Astrocyte of the cerebellum (primary cell): ENCODE data around the gene PIN1.

ENCODE experiments used
- DNase-seq: peaks from one replicate; pipeline ENCODE4 v3.0.0-alpha.2; 2011; ENCODE audit warnings: low read depth
- H3K4me3 ChIP-seq: 2 replicates; pipeline ENCODE4 v1.5.1; 2011; ENCODE audit warnings: mild to moderate bottlenecking, low read depth, low read length, moderate library complexity
- CTCF ChIP-seq: IDR thresholded peaks from 2 replicates; pipeline ENCODE4 v1.5.1; 2012; ENCODE audit warnings: low read length, low read depth, moderate library complexity, mild to moderate bottlenecking; ENCODE audit errors: missing control alignments
- in situ Hi-C: cut with HindIII; loops from 2 replicates; pipeline ENCODE4 v1.10.0; 2017; ENCODE audit warnings: low sequenced_read_pairs

PIN1 gene

DNA sequence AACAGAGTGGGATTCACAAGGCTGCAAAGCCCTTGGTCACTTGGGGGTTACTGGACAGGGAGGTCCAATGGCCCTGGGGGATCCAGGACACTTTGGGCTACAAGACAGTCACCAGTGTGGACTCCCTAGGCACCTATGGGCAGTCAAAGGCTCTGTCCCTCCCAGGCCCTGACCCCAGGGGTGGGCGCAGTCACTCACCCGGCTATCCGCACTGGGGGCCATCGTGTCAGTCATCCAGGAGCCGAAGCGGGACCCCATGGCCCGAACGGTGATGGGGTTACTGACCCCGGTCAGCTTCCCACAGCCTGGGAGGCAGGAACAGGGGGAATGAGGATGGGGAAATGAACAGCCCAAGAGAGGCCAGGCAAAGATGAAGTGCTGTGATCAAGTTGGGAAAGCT, 21.5 kb downstream of the PIN1 start:
- TF ChIP-seq CTCF = no peak
- DNase-seq = no peak
- in situ Hi-C loops = no loop called here
- H3K4me3 ChIP-seq = no peak overlapping the region

- H3K4me3 ChIP-seq = no peak overlapping the region
- no peak for TF ChIP-seq CTCF
- DNase-seq = no peak
- in situ Hi-C loops = no loop called here
Observed at GRCh38 chr19:9857076-9857721, 22.1 kb downstream of the PIN1 start.

DNA sequence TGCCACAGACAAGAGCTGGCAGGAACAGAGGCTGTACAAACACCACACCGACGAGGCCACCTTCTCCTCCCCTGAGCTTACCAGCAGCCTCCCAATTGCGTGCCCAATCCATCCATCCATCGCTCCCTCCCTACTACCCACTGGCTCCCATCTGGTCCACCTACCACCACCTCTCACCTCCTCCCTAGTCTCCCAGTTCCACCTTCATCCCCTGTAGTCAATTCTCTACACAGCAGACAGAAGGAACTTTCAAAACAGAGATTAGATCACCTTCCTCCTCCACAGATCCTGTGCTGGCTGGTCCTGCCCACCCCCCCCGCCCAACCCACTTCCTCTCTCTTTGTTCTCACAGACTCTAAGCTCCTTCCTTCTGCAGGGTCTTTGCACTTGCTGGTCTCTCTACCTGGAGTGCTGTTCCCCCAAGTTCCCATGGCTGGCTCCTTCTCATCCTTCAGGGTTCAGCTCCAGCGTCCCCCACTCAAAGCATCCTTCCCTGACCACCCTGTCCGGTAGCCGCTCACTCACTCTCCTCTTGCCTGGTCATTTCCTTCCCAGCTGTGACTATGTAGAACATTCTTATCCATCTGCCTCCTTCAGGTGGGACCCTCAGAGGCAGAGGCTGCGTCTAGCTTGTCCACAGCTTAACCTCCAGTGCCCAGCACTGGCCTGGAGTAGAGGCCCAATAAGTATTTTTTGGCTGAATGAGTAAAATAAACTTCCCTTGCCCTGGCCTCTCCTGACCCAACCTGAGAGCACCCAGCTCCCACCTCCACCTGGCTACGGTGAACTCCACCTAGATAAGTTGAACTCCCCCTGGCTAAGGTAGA, 23.0 kb downstream of the PIN1 start:
- no peak for TF ChIP-seq CTCF
- DNase-seq = no peak
- in situ Hi-C loops = no loop called here

GRCh38 chr19:9858766-9859165, 23.6 kb downstream of the PIN1 start:
- no peak for DNase-seq
- H3K4me3 ChIP-seq = no peak overlapping the region
- in situ Hi-C loops = no loop called here
- no peak for TF ChIP-seq CTCF

More for the DNA sequence above, 23.0 kb downstream of the PIN1 start:
- no peak overlapping the region for H3K4me3 ChIP-seq

DNA sequence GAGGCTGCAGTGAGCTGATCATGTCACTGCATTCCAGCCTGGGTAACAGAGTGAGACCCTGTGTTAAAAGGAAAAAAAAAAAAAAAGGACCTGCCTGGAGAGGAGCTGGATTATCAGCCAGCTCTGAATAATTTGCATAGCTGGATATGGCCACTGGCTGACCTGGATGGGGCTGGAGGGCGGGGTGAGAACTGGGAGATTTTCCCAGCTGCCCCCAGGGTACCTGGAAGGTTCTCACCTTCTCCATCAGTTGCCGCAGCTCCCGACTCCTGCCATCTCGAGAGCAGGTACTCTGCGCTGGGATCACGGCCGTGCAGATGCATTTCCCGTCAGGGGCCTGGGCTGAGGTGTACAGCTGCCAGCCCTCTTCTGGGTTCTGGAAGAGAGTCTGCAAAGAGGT, 25.3 kb downstream of the PIN1 start:
- H3K4me3 ChIP-seq = no peak overlapping the region
- TF ChIP-seq CTCF = no peak
- no peak for DNase-seq
- in situ Hi-C loops = no loop called here

DNA sequence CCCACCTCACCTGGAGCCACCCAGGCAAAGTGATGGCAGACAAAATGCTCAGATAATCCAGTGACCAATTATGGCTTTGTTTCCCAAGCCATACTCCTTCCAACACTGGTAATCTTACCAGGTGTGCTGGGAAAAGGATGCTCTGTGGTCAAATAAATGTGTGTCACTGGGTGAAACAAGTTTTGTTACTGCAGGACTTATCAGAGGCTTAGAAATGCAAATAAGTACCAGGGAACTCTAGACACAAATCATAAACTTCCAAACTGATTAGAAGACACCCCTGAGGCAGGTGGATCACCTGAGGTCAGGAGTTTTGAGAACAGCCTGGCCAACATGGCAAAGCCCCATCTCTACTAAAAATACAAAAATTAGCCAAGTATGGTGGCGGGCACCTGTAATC, 26.4 kb downstream of the PIN1 start:
- H3K4me3 ChIP-seq = no peak overlapping the region
- in situ Hi-C loops = no loop called here
- TF ChIP-seq CTCF = no peak
- no peak for DNase-seq
